NCI-H1930 (cell line): Measurements from ENCODE around the gene ZNF512B.
A peak's percentile ranks its signal among the peaks of the same experiment; 100 is the strongest.
"Not testable (repeated sequence)": the region's sequence is repeated elsewhere in the genome, so short reads cannot be mapped to it uniquely, and the experiment has no call there.

Source experiments
- DNase-seq, 2 experiments: peaks; one replicate each; lab custom pipeline; 2025; lab: John Stamatoyannopoulos, UW

The ZNF512B gene

GRCh38 chr20:63963784-63964301, 5.9 kb downstream of the ZNF512B start:
- no peak for DNase-seq

GRCh38 chr20:63963348-63963741, 6.4 kb downstream of the ZNF512B start:
- DNase-seq: no peak

GRCh38 chr20:63962426-63963347, 7.0 kb downstream of the ZNF512B start:
- DNase-seq: no peak

DNA sequence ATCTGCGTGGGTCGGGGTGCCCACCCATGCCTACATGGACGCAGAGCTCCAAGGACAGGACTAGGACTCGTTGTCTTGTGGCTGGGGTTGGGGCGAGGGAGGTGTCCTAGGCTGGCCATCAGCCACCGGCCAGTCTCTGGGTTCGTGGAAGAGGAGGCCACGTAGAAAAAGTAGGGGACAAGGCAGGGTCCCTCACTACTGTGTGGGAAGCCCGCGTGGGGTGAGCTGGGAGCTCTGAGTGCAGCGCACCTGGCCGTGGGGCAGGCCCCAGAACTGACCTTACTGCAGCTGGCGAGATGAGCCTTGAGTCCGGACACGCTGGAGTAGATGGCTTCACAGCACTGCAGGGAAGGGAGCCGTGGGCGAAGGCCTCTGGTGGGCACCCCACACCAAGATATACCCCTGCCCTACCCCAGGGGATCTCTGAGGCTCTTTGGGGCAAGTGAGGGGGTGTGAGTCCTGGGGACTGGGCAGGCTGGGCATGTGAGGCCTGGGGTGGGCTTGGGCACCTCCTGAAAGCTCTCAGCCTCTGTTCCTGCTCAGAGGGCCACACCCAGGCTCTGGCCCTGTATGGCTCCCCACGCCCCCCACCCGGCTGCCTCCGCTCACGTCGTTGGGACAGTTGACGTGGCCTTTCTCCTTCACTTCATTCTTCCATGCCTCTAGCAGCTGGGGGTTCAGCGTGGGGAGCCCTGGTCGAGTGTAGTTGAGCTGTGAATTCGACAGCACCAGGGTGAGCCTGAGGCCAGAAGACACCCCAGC, 7.9 kb downstream of the ZNF512B start:
- no peak for DNase-seq

DNA sequence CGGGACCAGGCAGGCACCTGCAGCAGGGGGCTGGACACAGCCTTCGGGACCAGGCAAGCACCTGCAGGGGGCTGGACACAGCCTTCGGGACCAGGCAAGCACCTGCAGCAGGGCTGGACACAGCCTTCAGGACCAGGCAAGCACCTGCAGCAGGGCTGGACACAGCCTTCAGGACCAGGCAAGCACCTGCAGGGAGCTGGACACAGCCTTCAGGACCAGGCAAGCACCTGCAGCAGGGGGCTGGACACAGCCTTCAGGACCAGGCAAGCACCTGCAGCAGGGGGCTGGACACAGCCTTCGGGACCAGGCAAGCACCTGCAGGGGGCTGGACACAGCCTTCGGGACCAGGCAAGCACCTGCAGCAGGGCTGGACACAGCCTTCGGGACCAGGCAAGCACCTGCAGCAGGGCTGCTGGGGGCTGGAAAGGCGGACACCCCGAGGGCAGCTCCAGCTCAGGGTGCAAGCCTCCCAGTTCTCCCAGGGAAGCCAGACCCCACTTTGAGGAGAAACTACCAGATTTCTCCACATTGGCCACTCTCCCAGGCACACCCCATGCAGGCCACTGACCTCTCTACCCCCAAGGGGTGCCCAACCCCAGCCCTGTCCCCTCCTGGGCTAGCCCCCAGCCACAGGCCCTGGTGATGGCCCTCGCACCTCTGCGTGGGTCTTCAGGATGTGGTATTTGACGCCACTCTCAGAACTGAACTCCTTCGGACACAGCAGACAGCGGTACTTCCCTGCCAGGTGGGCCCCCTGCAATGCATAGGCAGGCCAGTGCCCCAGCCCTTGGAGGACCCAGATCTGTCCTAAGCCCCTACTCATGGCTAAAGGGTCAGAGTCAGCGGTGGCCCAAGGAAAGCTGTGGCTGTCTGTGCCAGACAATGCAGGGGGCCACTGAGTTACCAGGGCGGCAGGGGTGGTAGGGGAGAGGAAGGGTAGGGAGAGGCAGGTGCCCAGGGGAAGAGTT, 8.8 kb downstream of the ZNF512B start:
- DNase-seq: not testable (repeated sequence)

GRCh38 chr20:63959699-63960075, 10.0 kb downstream of the ZNF512B start:
- DNase-seq: no peak

- DNase-seq: no peak
Observed at GRCh38 chr20:63958964-63959698, 10.6 kb downstream of the ZNF512B start.

DNA sequence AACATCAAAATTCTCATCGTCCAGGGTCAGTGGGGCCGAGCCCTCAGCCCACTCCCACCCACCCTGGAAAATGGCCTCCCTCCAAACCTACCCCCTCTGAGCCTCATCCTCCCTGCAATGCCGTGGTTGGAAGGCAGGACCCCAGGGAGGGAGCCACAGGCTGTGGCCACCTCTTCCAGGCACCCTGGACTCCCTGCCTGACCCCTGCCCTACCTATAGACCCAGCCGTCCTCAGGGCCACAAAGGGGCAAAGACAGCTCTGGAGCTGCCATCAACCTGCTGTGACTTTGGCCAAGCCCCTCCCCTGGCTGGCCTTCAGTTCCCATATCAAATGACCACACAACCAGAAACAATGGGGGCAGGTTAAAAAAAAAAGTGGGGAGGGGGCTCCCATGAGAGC, 11.3 kb downstream of the ZNF512B start:
- no peak for DNase-seq

DNA sequence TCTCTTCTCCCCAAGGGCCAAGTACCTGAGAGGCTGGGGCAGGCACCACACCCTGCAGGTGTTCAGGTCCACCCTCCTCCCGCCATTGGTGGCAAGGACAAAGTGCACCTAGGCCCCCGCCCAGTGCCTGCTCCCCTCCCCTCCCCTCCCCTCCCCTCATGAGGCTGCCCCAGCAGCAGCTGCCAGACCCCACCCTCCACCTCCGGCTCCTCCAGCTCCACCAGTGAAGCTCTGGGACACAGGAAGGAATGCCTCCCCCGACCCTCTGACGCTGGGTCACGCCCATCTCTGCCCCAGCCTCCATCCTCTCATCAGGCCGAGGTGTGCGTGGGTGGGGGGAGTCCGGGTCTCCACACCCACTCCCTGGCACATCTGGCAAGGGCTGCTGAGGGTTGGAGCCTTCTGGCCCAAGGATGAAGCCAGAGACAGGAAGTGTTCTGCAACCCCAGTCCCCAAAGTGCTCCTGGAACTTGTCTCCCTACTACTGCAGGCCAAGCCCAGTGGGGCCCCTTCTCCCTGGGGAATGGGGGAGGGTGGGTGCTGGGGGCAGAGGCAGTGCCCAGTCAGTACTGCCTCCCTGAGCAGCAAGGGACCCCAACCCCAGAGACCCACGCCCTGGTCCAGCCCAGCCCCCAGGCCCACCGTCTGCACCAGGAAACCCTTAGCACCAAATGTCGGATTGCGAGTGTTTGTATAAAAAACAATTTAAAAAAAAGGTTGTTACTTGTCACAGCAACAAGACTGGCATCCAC, 11.9 kb downstream of the ZNF512B start:
- DNase-seq: no peak

- DNase-seq: peak; percentile 54 to 79
Observed at GRCh38 chr20:63957004-63957689, 12.6 kb downstream of the ZNF512B start.

DNA sequence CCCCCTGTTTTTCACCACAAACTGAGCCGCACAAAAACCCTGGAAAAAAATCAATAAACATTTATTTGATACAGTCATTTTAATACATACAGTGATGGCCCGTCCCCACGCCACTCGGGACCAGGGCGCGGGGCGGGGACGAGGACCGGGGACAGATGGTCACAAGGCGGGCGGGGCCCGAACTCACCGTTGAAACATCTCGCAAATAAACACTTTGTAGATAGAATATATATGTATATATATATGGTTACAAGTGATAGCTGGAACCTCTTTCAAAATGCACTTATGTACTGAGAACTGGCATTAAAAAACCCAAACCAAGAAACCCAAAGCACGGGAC, 13.1 kb downstream of the ZNF512B start:
- no peak for DNase-seq

DNA sequence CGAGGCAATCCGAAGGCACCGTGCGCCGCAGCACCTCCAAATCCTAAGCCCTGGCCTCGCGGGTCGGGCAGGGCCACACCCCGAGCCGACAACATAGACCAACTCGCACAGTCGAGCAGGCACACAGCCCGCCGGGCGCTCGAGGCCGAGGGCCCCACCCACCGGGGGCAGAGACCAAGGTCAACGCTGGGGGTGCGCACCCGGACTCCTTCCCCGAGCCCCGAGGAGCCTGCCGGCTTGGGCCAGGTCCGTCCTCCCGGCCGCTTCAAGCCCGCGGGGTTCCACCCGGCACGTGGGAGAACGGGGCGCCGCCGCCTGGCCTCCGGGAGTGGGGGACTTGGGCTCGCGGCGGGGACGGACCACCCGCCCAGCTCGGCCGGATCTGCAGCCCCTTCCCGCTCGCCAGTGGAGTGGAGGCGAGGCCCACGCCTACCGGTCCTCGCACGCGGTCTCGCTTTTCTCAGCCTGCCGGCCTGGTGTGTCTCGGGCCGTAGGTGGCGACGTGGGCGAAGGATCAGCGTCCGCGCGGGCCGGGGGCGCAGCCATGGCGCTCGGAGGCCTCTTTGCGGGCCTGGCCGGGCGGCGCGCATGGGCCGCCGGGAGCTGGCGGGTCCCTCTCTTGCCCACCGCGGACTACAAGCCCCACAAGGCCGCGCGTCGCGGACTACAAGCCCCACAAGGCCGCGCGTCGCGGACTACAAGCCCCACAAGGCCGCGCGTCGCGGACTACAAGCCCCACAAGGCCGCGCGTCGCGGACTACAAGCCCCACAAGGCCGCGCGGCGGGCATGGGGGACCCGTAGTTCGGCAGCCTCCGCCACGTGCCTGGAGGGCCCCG, 13.7 kb downstream of the ZNF512B start, which contains the start of gene UCKL1:
TSS of gene UCKL1 (minus strand) at position 590 of the 837 bp plus-strand sequence. CDS start at position 546, 44 bp downstream.
- peak; percentile 83 to 91 for DNase-seq

DNA sequence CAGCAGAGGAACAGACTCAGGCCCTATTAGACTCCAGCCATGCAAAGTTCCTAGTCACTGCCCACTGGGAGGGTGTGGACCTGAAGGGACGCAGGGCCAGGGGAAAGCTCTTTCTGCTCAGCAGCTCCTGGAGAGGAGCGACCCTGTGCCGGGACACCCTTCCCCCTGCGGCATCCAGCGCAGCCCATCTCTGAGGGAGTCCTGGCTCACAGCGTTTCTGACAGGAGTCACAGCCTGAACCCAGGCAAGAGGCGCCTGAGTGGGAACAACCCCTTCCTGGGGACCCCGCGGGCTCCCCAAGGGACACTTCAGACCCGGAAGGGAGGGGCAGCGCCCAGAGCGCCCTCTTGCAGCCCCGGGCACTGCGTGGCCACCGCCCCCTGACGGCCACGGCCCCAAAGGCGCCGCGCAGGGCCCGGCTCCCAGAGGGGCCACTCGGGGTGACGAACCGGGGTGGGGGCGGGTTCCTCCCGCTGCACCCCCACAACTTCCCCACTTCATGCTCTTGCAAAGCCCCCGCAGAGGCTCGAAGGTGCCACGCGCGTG, 14.4 kb downstream of the ZNF512B start:
- peak in 1 of 2 experiments; percentile 31 for DNase-seq

DNA sequence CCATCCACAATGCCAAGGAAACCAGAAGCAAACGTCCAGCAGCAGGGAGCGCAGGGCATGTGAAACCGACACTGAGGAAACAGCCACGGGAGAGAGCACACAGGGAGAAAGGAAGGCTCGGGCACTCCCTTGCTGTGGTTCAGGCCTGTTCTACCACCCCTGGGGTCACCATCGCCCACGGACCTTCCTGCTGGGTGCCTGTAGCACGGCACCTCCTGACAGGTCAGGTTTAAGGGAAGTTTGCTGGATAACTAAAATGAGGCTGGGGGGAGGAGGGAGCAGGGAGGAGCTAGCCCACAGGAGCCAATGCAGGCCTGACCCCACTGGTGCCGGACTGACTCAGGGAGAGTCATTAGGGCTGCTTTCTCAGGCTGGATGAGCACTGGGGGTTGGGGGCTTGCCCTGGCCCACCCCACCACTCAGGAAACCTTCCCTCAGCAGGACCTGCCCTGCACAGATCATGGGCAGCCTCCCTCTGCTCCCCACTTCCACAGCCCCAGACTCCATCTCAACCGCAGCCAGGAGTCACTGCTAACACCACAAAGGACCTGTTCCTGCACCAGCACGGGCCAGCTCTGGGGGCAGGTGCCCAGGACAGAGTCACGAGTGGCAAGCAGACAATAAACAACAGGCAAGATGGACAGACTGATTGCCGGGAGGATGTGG, 15.8 kb downstream of the ZNF512B start:
- DNase-seq: no peak

- DNase-seq: no peak
Observed at GRCh38 chr20:63952769-63953168, 17.0 kb downstream of the ZNF512B start.

DNA sequence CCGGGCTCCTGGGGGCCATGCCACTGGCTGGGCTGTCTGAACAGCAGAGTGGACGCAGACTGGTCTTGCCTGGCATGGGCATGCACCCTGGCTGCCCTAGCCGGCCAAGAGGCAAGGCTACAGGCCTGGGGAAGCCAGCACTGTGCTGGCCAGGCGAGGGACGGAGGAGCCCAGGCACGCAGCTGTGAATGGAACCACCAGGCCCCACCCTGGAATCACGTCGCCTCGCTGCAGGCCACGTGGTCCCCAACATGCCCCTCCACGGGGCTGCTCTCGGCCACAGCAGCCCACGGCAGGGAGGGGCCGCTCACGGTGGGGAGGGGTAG, 17.6 kb downstream of the ZNF512B start:
- no peak for DNase-seq

- DNase-seq: no peak
Observed at GRCh38 chr20:63951398-63952209, 18.1 kb downstream of the ZNF512B start.
